PC-3 (cell line): ENCODE results near the gene TBX18. TPM values are rescaled to one million over a fixed set of nuclear protein-coding genes. Genes with fewer than 3 reads are reported as not detected.

Experiments
- ATAC-seq: fragments of 200-7000 bp; cut with Tn5 transposase; 2 replicates; pipeline ENCODE4 v1.9.1; 2020; ENCODE audit warnings: mild to moderate bottlenecking, moderate library complexity
- BruUV-seq: library from RNA; stranded (reverse); fragments of 400-500 nt; replicated peaks from 2 replicates; lab custom pipeline; 2021; lab: Mats Ljungman, UMichigan
- CTCF ChIA-PET: fragments of 300-600 bp; sonication (Branson Sonifier 250); formaldehyde crosslinking; loops from one replicate; lab custom pipeline; 2022; ENCODE audit warnings: antibody characterized with exemption; lab: Charles Lee
- POLR2A ChIA-PET: fragments of 300-600 bp; sonication (Branson Sonifier 250); formaldehyde crosslinking; loops from one replicate; lab custom pipeline; 2022; ENCODE audit warnings: antibody characterized with exemption; ENCODE audit not compliant: unreplicated experiment; lab: Charles Lee
- DNase-seq: peaks from one replicate; pipeline ENCODE4 v3.0.0-alpha.2; 2015
- H2AFZ ChIP-seq: fragments of 300-600 bp; sonication (generic); 2 replicates; pipeline ENCODE4 v1.6.0; 2016; ENCODE audit warnings: antibody characterized with exemption, low read length
- H3F3A ChIP-seq: fragments of 300-600 bp; sonication (generic); one replicate; pipeline ENCODE4 v1.6.0; 2017; ENCODE audit warnings: antibody characterized with exemption, low read length, control low read depth, mild to moderate bottlenecking; ENCODE audit not compliant: unreplicated experiment
- H3K27ac ChIP-seq: fragments of 300-600 bp; sonication (generic); 2 replicates; pipeline ENCODE4 v1.5.1; 2016; ENCODE audit warnings: mild to moderate bottlenecking, low read length
- H3K27me3 ChIP-seq: fragments of 300-600 bp; sonication (generic); 2 replicates; pipeline ENCODE4 v1.6.1; 2016; ENCODE audit warnings: low read length, mixed read lengths
- H3K36me3 ChIP-seq: fragments of 300-600 bp; sonication (generic); 2 replicates; pipeline ENCODE4 v1.6.1; 2016; ENCODE audit warnings: low read depth, mixed run types, low read length, mixed read lengths
- H3K4me1 ChIP-seq: fragments of 300-600 bp; sonication (generic); 2 replicates; pipeline ENCODE4 v1.5.1; 2016; ENCODE audit warnings: low read length; ENCODE audit not compliant: insufficient read depth
- H3K4me2 ChIP-seq: fragments of 300-600 bp; sonication (generic); 2 replicates; pipeline ENCODE4 v1.6.0; 2016; ENCODE audit warnings: low read length
- H3K4me3 ChIP-seq: fragments of 300-600 bp; sonication (generic); 2 replicates; pipeline ENCODE4 v1.5.1; 2016; ENCODE audit warnings: mild to moderate bottlenecking, low read length, mixed read lengths
- H3K79me2 ChIP-seq: fragments of 300-600 bp; sonication (generic); 2 replicates; pipeline ENCODE4 v1.6.1; 2017; ENCODE audit warnings: low read length, mixed read lengths
- H3K9ac ChIP-seq: fragments of 300-600 bp; sonication (generic); 2 replicates; pipeline ENCODE4 v1.6.0; 2016; ENCODE audit warnings: mild to moderate bottlenecking, low read length
- H3K9me2 ChIP-seq: fragments of 300-600 bp; sonication (generic); replicated peaks from 2 replicates; pipeline ENCODE4 v1.6.1; 2016; ENCODE audit warnings: mixed run types, low read length, mixed read lengths
- H3K9me3 ChIP-seq: fragments of 300-600 bp; sonication (generic); 2 replicates; pipeline ENCODE4 v1.6.1; 2016; ENCODE audit warnings: low read length, mixed read lengths
- H4K20me1 ChIP-seq: fragments of 300-600 bp; sonication (generic); 2 replicates; pipeline ENCODE4 v1.6.1; 2016; ENCODE audit warnings: low read length, mixed read lengths
- EZH2 ChIP-seq: fragments of 300-600 bp; sonication (generic); IDR thresholded peaks from one replicate; pipeline ENCODE4 v1.6.1; 2017; ENCODE audit warnings: antibody characterized with exemption, mild to moderate bottlenecking, low read length; ENCODE audit not compliant: unreplicated experiment
- EZH2phosphoT487 ChIP-seq: fragments of 300-600 bp; sonication (generic); IDR thresholded peaks from 2 replicates; pipeline ENCODE4 v1.6.1; 2018; ENCODE audit warnings: mild to moderate bottlenecking, antibody characterized with exemption, low read length, borderline replicate concordance
- intact Hi-C: fragments of 100-400 bp; cut with micrococcal nuclease; formaldehyde crosslinking; loops from 2 replicates; pipeline ENCODE4 v1.9.0; 2023
- total RNA-seq: library from RNA; depleted of rRNA; stranded (reverse); fragments of >200 nt; gene quantifications from 2 replicates; pipeline ENCODE4 v1.2.3, GENCODE V29; 2014
- TF ChIP-seq, protein P1 (sequence below): fragments of 300-600 bp; sonication (generic); conservative IDR thresholded peaks from 2 replicates; pipeline ENCODE4 v1.5.1; 2017; ENCODE audit warnings: antibody characterized with exemption, low read depth, mild to moderate bottlenecking, low read length

Gene TBX18
- total RNA-seq, 1 experiment from 2014 or later = not detected

- H3K27me3 ChIP-seq = no peaks in the 10 kb centered on the region
- no peaks in the 10 kb centered on the region for H4K20me1 ChIP-seq
- POLR2A ChIA-PET = no interaction called here
- H3K36me3 ChIP-seq = no peaks in the 10 kb centered on the region
- peak; percentile 82 for DNase-seq
- no TSS peak for BruUV-seq
- peak; percentile 80 for ATAC-seq
- no peaks in the 10 kb centered on the region for H3K9me2 ChIP-seq
- intact Hi-C loops = no loop called here
- no peaks in the 10 kb centered on the region for H3K79me2 ChIP-seq
- no peaks in the 10 kb centered on the region for H3K9me3 ChIP-seq
- CTCF ChIA-PET = no interaction called here
- H3K27ac ChIP-seq = peak overlapping the region; percentile 92
- peak overlapping the region; percentile 41 for H3K4me3 ChIP-seq
- peak overlapping the region; percentile 76 for H3K4me2 ChIP-seq
- H3K9ac ChIP-seq = peak overlapping the region; percentile 32
- no peak overlapping the region for H2AFZ ChIP-seq
- peaks cover 13% of the 10 kb centered on the region for H3F3A ChIP-seq
- TF ChIP-seq, protein P1, sequence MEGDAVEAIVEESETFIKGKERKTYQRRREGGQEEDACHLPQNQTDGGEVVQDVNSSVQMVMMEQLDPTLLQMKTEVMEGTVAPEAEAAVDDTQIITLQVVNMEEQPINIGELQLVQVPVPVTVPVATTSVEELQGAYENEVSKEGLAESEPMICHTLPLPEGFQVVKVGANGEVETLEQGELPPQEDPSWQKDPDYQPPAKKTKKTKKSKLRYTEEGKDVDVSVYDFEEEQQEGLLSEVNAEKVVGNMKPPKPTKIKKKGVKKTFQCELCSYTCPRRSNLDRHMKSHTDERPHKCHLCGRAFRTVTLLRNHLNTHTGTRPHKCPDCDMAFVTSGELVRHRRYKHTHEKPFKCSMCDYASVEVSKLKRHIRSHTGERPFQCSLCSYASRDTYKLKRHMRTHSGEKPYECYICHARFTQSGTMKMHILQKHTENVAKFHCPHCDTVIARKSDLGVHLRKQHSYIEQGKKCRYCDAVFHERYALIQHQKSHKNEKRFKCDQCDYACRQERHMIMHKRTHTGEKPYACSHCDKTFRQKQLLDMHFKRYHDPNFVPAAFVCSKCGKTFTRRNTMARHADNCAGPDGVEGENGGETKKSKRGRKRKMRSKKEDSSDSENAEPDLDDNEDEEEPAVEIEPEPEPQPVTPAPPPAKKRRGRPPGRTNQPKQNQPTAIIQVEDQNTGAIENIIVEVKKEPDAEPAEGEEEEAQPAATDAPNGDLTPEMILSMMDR = no peak
- TF ChIP-seq EZH2 (no peak), EZH2phosphoT487 (no peak)
- H3K4me1 ChIP-seq = peaks cover 36% of the 10 kb centered on the region
These were observed 119.4 kb downstream of the TBX18 start for GRCh38 chr6:84645000-84645399.

DNA sequence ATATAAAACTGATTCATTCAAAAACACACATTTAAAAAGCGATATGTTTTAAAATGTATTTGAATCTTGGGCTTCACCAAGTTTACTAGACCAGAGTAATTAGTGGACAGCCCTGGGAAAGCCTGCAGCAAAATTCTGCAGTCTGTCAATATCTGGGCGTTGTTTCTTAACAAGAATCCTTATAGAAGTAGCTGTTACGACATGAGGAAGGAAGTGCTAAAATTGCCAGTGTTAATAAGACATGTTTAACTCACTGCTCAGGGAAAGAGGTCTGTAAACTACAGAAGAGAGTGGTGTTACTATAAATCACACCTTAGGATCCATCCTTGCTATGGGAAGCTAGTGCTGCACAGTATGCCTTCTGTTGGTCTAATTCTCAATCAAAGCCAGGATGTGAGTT, 120.6 kb downstream of the TBX18 start:
- H3K27ac ChIP-seq = peak overlapping the region; percentile 92
- intact Hi-C loops = loop anchor here (2.0 kb wide), 1 partner anchor 19 kb away; no protein-coding TSS in a partner anchor
- CTCF ChIA-PET = no interaction called here
- H3K4me3 ChIP-seq = no peak overlapping the region
- H4K20me1 ChIP-seq = no peaks in the 10 kb centered on the region
- H2AFZ ChIP-seq = no peak overlapping the region
- peak overlapping the region; percentile 66 for H3K4me2 ChIP-seq
- POLR2A ChIA-PET = interaction anchor here (0.7 kb wide), 1 partner anchor 775 kb away, joined by 4 read pairs; no protein-coding TSS in a partner anchor
- no peaks in the 10 kb centered on the region for H3K36me3 ChIP-seq
- no peaks in the 10 kb centered on the region for H3K27me3 ChIP-seq
- H3K9ac ChIP-seq = 0 out of 2 replicates have a peak overlapping the region, but pooled peaks have one; percentile 5
- no peaks in the 10 kb centered on the region for H3K79me2 ChIP-seq
- H3K9me3 ChIP-seq = no peaks in the 10 kb centered on the region
- peak; percentile 62 for ATAC-seq
- TF ChIP-seq EZH2phosphoT487 (no peak), EZH2 (no peak)
- TF ChIP-seq, protein P1 = no peak
- no peaks in the 10 kb centered on the region for H3K9me2 ChIP-seq
- peak; percentile 52 for DNase-seq
- peaks cover 13% of the 10 kb centered on the region for H3F3A ChIP-seq
- H3K4me1 ChIP-seq = peaks cover 42% of the 10 kb centered on the region
- BruUV-seq = no TSS peak

GRCh38 chr6:84641076-84641475, 123.3 kb downstream of the TBX18 start:
- Histone ChIP-seq H3K9me2 (no peaks in the 10 kb centered on the region), H4K20me1 (no peaks in the 10 kb centered on the region), H3K27me3 (no peaks in the 10 kb centered on the region), H3K4me2 (no peak overlapping the region), H3K36me3 (no peaks in the 10 kb centered on the region), H3K9me3 (no peaks in the 10 kb centered on the region), H3K79me2 (no peaks in the 10 kb centered on the region), H3K4me3 (no peak overlapping the region), H3F3A (peaks cover 9% of the 10 kb centered on the region), H3K4me1 (peaks cover 36% of the 10 kb centered on the region), H3K9ac (no peak overlapping the region), H2AFZ (no peak overlapping the region), H3K27ac (no peak overlapping the region)
- BruUV-seq = no TSS peak
- TF ChIP-seq, protein P1 = no peak
- TF ChIP-seq EZH2phosphoT487 = no peak
- intact Hi-C loops = no loop called here
- POLR2A ChIA-PET = no interaction called here
- ATAC-seq (no peak), DNase-seq (no peak)
- CTCF ChIA-PET = no interaction called here
